Measurements from ENCODE around the gene C14orf93.
A peak's percentile ranks its signal among the peaks of the same experiment; 100 is the strongest.
"Not testable (repeated sequence)": the region's sequence is repeated elsewhere in the genome, so short reads cannot be mapped to it uniquely, and the experiment has no call there.

The C14orf93 gene

DNA sequence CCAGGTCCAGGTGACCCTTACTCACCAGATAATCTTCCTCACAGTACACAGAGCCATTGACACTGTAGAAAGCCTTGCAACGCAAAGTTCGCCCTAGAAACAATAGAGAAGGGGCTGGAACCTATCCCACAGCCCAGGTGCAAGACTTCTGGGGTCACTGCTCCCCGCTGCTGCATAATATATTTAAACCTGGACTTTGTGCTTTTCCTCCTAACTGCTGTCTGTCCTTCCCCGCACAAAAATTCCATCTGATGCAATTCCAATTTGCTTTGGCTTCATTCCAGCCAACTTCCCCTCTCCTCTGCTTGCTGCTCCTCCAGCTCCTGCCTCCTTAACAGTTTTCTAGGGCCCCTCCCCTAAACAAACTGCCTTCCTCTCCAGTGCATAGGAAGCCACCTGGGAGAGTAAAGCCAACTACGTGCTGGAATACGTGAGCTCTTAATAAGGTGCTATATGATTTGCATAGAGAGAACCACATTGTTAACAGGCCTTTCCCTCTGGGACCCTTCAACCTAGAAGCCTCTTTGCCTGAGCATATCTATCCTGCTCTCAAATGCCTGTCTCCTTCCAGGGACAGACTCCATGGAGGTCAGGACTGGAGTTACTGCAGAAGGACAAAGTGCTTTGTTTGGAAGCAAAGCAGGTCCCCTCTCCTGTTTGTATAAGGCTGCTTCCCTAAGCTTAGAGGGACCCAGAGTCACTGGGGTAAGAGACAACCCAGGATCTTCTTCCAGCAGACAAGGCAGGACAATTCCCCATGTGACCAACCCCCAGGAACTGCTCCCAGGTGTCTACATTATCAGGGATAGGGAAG lies 33.1 kb downstream of the C14orf93 start:
- DNase-seq (ENCODE audit: low read depth in 1 of 2, low spot score in 1 of 2): no peak

DNA sequence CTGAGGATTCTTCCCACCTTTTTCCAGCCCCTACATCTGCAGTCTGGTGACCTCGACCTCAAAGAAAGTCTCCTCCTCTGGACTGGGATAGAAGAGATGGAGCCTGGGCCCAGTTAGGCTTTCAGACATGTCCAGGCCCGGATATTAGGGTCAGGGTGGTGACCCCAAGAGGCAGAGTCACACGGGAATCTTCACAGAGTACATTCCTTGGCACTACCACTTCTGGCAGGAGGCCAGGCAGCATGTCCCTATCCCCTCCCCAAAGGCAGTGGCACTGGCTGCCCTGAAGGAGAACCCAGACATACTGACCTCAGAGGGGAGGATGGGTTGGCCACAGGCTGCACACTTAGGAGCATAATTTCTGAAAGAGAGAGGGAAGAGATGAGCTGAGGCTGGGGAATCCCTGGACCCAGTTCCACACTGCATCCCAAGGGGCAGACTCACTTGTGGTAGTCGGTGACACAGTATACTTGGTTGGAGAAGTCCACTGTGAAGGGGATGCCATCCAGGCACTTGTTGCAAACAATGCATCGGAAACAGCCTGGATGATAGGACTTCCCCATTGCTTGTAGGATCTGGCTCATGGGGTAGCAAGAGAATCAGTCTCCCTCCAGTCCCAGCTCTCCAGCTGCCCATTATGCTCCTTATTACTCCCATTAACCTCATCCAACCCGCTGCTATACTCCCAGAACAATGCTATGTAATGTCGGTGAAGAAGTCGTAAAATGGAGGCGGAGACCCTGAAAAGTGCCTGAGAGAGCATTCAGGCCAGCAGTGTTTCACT lies 35.2 kb downstream of the C14orf93 start:
- no peak for DNase-seq (ENCODE audit: low read depth in 1 of 2, low spot score in 1 of 2)

DNA sequence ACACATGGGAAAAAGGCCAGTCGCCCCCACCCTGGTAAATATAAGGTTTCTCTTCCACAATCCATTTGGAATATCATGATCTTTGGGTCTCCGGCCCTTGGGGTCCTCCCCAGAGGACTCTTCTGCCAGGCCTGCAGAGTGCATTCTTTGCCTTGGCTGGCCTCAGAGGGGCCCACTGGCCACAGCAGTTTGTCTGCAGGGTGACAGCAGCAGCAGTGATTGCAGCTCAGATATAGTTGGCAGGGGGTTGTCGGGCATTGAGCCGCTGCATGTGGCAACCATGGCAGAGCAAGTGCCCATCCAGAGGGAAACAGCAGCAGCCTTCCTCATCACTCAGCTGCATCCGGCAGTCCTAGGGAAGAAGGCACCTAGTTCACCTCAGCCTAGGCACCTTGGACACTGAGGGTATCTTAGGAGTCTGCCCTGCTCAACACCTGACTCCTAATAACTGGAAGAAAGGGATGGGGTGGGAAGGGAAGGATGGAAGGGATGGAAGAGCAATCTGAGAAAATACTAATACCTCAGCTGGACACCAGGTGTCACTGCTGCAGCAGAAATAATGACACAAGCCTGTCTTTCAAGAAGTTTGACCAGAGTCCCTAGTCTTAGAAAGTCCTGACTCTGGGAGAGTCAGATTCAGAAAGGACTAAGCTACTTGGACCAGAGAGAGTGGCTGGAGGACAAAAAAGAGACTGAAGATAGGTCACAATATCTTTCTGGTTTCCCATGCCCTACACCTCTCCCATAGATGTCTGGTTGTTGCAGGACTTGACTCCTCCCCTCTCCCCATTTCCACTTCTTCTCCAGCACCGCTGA lies 36.5 kb downstream of the C14orf93 start:
- peak in 1 of 2 donors; percentile 31 for DNase-seq (ENCODE audit: low read depth in 1 of 2, low spot score in 1 of 2)

DNA sequence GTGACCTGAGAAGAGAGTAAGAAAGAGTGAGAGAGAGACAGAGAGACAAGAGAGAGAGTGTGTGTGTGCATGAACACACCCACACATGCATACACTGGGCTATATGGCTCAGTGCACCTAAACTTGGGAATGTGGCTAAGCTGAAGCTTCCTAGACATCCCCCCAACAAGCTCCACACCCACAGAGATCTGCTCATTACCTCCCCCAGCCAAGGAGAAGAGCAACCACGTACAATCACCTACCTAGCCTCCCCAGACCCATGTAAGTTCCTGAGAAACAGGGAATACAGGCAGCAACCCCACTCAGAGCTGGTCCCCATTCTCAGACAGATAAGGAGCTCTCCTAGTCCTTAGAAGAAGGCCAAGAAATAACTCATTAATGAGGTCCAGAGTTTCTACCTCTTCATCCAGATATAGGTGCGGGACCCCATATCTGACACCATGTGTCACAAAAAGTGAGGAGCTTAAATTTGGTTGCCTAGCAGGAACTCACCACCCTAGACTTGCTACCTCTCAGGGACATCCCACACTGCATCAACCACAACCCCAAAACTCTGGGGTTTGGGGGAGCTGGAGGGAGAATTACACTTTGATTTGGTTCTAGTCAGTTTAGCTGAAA lies 37.5 kb downstream of the C14orf93 start:
- DNase-seq (ENCODE audit: low read depth in 1 of 2, low spot score in 1 of 2): no peak

DNA sequence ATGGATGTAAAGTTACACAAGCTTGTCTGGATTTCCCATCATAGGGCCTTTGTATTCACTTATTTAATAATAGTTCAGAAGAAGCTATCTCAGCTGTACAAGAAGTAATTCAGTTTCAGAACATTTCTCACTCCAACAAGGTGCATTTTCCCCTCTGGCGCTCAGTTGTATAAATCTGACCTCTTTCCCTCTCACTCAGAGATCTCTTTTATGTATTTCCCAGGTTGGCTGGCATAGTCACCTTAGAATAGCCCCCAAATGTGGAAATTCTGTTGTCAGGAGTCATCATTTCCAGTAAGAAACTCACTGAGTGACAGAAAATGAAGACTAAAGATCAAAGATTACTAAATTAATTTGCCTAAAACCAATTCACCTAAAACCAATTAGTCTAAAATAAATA lies 38.8 kb downstream of the C14orf93 start:
- DNase-seq (ENCODE audit: low read depth in 1 of 2, low spot score in 1 of 2): no peak

DNA sequence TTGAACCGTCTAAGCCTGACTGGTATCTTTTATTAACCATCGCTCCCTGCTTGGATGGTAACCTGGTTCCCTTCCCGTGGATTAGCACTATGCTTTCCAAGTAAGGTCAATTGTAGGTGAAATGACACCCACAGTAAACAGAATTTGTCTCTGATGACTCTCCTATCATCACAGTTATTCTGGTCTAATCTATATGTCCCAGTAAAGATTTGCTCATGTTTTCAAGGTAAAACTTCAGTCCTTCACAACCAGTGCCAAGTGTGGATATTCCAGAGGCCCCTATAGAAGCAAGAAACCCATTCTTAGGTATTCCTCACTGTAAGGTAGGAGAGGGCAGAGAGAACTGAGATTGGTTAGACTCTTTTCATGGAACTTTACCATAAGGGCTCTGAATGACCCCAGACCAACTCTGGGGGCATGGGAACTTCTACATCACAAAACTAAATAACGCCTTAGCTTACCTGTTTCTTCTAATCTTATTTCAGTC lies 43.1 kb downstream of the C14orf93 start:
- DNase-seq (ENCODE audit: low read depth in 1 of 2, low spot score in 1 of 2): no peak

DNA sequence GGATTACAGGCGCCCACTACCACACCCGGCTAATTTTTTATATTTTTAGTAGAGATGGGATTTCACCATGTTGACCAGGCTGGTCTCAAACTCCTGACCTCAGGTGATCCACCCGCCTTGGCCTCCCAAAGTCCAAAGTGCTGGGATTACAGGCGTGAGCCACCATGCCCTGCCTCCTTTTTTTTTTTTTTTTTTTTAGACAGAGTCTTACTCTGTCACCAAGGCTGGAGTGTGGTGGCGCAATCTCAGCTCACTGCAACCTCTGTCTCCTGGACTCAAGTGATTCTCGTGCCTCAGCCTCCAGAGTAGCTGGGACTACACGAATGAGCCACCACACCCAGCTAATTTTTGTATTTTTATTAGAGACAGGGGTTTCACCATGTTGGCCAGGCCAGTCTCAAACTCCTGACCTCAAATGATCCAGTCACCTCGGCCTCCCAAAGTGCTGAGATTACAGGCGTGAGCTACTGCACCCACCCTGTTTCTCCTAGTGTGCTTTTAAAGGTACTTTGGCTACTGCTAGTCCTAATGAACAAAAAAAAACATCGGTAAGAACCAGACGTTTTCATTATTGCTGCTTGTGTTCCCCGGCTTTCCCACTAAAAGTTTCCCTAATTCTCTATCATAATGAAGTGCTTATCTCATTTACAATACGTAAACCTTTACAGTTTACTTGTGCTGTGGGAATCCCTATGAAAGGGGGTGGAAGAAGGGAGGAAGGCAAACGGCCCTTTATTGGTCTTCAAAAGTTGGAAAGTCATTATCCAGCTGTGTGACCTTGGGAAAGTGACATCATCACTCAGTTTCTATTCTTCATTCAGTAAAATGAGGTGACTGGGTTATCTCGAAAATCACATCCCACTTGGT lies 43.8 kb downstream of the C14orf93 start:
- not testable (repeated sequence) for DNase-seq (ENCODE audit: low read depth in 1 of 2, low spot score in 1 of 2)

DNA sequence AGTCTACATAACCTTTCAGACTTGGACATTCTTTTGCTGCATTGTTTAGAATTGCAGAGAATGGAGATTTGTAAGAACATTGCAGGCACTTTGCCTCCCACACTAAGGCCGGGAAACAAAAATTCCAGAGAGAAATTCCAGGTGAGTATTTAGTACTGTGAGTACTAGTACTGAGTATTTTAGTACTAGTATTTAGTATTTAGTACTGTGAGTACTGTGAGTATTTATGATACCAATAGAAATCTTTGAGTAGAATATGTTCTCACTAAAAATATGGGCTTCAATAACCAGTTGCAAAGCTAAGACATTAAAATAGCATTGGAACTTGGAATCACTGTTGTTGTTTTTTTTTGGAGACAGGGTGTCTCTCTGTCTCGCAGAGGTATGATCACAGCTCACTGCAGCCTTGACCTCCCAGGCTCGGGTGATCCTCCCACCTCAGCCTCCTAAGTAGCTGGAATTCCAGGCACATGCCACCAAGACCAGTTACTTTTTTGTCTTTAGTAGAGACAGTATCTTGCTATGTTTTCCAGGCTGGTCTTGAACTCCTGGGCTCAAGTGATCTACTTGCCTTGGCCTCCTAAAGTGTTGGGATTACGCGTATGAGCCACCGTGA lies 47.8 kb downstream of the C14orf93 start:
- DNase-seq (ENCODE audit: low read depth in 1 of 2, low spot score in 1 of 2): no peak

DNA sequence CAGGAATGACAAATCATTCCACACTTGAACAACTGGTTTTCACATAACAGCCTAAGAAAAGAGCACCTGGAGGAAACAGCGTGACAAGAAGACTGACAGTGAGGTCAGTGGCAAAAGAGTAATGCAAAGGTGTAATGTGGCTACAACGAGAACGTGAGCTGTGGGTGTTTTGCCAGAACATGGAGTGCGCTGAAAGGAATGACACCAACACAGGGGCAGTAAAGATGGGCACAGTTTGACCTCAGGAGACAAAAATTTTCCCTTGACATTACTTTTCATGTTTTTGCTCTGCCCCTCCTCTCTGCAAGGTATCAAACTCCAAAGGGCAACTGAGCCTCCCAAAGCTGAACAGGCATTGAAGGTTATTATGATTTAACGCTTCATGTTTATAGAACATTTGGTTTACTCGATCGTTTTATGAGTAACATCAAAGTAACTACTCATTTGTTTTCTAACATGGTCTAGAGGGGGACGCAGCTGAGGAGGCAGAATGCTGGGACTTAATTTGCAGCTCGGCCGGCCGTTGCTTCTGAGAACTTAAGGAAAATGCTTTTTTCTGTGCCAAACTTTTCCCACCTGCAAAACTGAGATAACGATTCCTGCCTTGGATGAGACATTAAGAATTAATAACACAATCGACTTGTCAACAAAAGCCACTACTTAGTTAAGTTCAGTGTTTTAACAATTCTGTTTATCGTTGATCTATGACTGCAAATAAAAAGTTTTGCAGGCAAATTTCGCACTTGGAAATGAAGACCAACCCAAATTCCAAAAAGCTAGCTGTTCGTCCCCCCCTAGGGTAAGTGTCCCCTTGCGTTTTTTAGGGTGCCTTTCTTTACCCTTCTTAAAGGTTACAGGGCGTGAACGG lies 54.0 kb downstream of the C14orf93 start:
- DNase-seq (ENCODE audit: low read depth in 1 of 2, low spot score in 1 of 2): no peak

DNA sequence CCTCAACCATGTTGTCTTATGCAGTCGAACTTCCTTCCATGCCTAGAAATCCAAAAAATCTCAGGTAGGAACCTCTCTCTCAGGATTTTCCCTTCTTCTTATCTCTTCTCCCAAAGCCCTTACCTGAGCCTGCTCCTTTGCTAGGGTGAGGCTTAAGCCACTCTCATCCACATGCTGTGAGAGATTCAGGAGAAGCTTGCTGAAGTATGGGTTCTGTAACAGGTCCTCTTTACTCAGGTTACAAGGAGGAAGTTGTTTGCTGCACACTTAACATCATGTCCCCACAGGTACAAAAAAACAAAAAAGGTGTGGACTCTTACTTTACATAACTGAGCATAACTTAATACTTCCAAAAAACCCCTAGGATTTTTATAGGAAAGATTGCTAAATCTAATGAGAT lies 57.5 kb downstream of the C14orf93 start:
- DNase-seq (ENCODE audit: low read depth in 1 of 2, low spot score in 1 of 2): no peak

DNA sequence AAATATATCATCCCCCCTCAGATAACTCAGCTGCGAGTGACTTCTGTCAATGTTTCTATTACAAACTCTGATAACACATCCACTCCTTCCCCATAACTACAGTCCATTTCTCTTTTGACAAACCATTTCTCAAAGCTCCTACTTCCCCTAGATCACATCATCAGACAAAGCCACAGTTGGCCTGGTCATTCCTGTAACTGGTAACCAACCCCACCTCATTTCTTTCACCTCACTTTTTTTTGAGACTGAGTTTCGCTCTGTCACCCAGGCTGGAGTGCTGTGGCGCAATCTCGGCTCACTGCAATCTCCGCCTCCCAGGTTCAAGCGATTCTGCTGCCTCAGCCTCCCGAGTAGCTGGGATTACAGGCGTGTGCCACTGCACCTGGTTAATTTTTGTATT lies 58.1 kb downstream of the C14orf93 start:
- not testable (repeated sequence) for DNase-seq (ENCODE audit: low read depth in 1 of 2, low spot score in 1 of 2)

DNA sequence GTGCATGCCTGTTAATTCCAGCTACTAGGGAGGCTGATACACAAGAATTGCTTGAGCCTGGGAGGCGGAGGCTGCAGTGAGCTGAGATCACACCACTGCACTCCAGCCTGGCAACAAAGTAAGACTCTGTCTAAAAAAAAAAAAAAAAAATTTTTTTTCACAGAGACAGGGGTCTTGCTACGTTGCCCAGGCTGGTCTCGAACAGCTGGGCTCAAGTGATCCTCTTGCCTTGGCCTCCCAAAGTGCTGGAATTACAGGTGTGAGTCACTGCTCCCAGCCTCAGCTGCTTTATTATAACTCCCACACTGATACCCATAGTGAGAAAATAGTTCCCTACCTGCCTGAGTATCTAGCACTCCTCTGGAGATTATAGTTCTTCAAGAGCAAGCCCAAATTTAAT lies 64.3 kb downstream of the C14orf93 start:
- no peak for DNase-seq (ENCODE audit: low read depth in 1 of 2, low spot score in 1 of 2)

DNA sequence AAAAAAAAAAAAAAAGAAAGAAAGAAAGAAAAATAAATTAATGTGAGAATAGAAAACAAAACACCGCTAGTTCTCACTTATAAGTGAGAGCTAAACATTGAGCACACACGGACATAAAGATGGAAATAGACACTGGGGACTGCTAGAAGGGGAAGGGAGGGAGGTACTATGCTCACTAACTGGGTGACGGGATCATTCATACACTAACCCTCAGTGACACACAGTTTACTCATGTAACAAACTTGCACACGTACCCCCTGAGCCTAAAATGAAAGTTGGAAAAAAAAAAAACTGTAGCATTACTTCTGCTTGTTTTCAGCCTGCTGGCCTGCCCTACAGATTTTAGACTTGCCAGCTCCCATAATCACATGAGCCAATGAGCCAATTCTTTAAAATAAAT lies 70.3 kb downstream of the C14orf93 start:
- no peak for DNase-seq (ENCODE audit: low read depth in 1 of 2, low spot score in 1 of 2)
